ENCODE measurements around the gene GATC.

DNA sequence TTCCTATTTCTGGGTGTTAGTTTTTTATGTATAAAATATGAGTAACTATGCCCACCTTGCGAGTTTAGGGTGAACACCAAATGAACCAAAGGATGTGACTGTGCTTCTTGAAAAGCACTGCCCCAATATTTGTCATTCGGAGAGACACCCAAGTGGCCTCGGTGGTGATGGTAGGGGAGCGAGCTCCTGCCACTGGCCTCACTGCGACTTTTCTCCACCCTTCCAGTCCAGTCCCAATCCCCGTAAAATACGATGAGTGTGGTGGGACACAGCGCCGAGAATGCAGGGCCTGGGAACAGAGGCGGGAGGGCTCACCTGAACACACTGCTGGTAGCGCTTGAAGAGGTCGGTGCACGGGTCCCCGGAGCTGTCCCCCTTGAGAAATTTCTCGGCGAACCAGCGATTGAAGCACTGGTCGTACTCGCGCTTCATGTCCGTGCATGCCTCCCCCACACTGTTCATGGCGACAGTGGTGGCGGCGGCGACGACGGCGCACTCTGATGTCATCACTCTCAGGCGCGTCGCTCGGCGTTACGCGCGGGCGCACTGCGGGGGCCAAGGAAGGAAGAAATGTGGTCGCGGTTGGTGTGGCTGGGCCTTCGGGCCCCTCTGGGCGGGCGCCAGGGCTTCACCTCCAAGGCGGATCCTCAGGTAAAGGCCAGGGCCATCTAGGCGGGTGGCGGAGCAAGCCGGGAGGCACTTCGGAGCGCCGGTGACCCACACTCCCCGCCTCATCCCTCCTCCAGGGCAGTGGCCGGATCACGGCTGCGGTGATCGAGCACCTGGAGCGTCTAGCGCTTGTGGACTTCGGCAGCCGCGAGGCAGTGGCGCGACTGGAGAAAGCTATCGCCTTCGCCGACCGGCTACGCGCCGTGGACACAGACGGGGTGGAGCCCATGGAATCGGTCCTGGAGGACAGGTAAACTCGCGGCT is at the start of gene GATC, which contains the start of gene TRIAP1:
- peak; percentile 82 for TF ChIP-seq TAF1 (IDR thresholded peaks at IDR 0.05; ENCODE audit: borderline replicate concordance, low read depth, low read length)
- peak; percentile 93 for TF ChIP-seq POLR2A (IDR thresholded peaks at IDR 0.05; ENCODE audit: low read depth, low read length)
- peak; percentile 93 for TF ChIP-seq POLR2AphosphoS5 (IDR thresholded peaks at IDR 0.05; ENCODE audit: low read depth, low read length)
